Bronchial epithelial cell (primary cell): ENCODE results near the gene MMP25. TPM values are rescaled to one million over a fixed set of nuclear protein-coding genes. Genes with fewer than 3 reads are reported as not detected.

ENCODE experiments used
- DNase-seq: peaks from one replicate; pipeline ENCODE4 v3.0.0-alpha.2; 2010; ENCODE audit warnings: low read depth
- FAIRE-seq: peaks from 2 replicates; lab custom pipeline; 2011; peaks lifted over from hg19 to GRCh38; lab: Jason Lieb, UNC
- H3K27me3 ChIP-seq: 2 replicates; pipeline ENCODE4 v1.5.1; 2011; ENCODE audit warnings: low read length; ENCODE audit not compliant: control insufficient read depth, insufficient read depth
- H3K36me3 ChIP-seq: 2 replicates; pipeline ENCODE4 v1.5.1; 2011; ENCODE audit warnings: low read length; ENCODE audit not compliant: control insufficient read depth, insufficient read depth
- H3K4me3 ChIP-seq: 2 replicates; pipeline ENCODE4 v1.5.1; 2011; ENCODE audit warnings: mild to moderate bottlenecking, low read depth, low read length, control low read depth
- CTCF ChIP-seq: IDR thresholded peaks from 2 replicates; pipeline ENCODE4 v1.5.1; 2011; ENCODE audit warnings: mild to moderate bottlenecking, moderate library complexity, low read length, control low read depth, inconsistent platforms; ENCODE audit not compliant: insufficient read depth, severe bottlenecking
- total RNA-seq: library from RNA; depleted of rRNA; stranded (reverse); fragments of >200 nt; gene quantifications from 2 replicates; pipeline ENCODE4 v1.2.1, GENCODE V29; 2014

Gene MMP25
- total RNA-seq, 1 donor from 2014 or later, result under 0.01 TPM

- TF ChIP-seq CTCF, result no peak
- Histone ChIP-seq H3K4me3 (no peak overlapping the region), H3K27me3 (peaks cover 4% of the 10 kb centered on the region), H3K36me3 (peaks cover 18% of the 10 kb centered on the region)
- DNase-seq (no peak), FAIRE-seq (no peak)
Measured at GRCh38 chr16:3030222-3031212, 15.8 kb upstream of the MMP25 start.

DNA sequence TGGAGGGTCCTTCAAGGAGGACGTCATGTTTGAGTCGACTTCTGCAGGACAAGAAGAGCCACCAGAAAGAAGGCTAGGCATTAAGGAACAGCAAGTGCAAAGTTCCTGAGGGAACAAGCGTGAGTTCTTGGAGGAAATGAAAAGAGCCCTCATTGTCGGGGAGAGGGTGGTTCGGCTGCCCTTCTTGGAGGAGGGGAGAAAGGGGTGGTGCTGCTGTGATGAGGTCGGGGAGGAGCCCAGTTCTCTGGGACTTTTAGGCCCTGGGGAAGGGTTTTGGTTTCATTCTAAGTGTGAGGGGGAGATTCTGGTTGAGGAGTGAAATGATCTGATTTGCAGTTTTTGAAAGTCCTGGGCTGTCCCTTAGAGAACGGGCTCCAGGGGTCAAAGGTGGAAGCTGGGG lies 13.7 kb upstream of the MMP25 start:
- H3K27me3 ChIP-seq, result peaks cover 10% of the 10 kb centered on the region
- no peak for FAIRE-seq

GRCh38 chr16:3035289-3035971 lies 10.9 kb upstream of the MMP25 start:
- no peak for TF ChIP-seq CTCF
- Histone ChIP-seq H3K4me3 (peak overlapping the region; percentile 72), H3K27me3 (peaks cover 13% of the 10 kb centered on the region), H3K36me3 (peaks cover 2% of the 10 kb centered on the region)
- FAIRE-seq (no peak), DNase-seq (no peak)

More for the DNA sequence above, 13.7 kb upstream of the MMP25 start:
- DNase-seq, result no peak
- Histone ChIP-seq H3K4me3 (no peak overlapping the region), H3K36me3 (peaks cover 3% of the 10 kb centered on the region)
- no peak for TF ChIP-seq CTCF

GRCh38 chr16:3035972-3036725 lies 10.2 kb upstream of the MMP25 start:
- H3K4me3 ChIP-seq, result peak overlapping the region; percentile 72
- peaks cover 13% of the 10 kb centered on the region for H3K27me3 ChIP-seq
- peaks cover 2% of the 10 kb centered on the region for H3K36me3 ChIP-seq
- no peak for TF ChIP-seq CTCF
- FAIRE-seq (no peak), DNase-seq (no peak)

DNA sequence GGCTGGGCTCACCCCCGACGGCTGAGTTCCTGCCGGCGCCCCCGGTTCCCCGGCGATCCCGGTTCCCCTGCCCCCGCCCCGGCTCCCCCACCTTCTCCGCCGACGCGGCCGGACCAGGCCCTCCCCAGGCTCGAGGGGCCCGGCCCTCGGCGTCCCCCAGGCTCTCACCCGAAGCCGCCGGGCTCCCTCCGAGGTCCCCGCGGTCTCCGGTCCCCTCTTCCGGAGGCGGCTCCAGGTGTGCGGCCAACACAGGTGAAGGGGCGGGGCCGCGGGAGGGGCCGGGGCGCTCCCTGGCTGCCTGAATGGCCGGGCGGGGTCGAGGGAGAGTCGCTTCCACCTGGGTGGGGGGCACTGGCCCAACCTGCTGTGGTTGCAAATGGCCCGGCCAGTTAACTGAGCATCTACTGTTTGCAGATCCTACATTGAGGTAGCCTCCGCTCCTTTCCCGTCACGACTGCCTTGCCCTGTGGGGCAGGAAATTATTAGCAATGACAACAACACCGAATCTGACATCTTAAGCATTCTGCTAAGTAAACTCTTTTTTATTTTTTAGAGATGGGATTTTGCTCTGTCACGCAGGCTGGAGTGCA lies 9.5 kb upstream of the MMP25 start, which contains the start of gene BICDL2:
BICDL2 (minus strand) TSS at position 219 of the 590 bp plus-strand sequence. CDS start 1,448 bp downstream, outside the sequence.
- Histone ChIP-seq H3K36me3 (peaks cover 2% of the 10 kb centered on the region), H3K27me3 (peaks cover 13% of the 10 kb centered on the region), H3K4me3 (peak within 1 kb of the TSS; percentile 72)
- no peak for TF ChIP-seq CTCF
- FAIRE-seq (no peak), DNase-seq (no peak)
